Measurements from ENCODE around the gene EIF5A. TPM values are rescaled to one million over a fixed set of nuclear protein-coding genes. Genes with fewer than 3 reads are reported as not detected.

EIF5A gene
- total RNA-seq, 1 donor from 2014 or later: 433 TPM

DNA sequence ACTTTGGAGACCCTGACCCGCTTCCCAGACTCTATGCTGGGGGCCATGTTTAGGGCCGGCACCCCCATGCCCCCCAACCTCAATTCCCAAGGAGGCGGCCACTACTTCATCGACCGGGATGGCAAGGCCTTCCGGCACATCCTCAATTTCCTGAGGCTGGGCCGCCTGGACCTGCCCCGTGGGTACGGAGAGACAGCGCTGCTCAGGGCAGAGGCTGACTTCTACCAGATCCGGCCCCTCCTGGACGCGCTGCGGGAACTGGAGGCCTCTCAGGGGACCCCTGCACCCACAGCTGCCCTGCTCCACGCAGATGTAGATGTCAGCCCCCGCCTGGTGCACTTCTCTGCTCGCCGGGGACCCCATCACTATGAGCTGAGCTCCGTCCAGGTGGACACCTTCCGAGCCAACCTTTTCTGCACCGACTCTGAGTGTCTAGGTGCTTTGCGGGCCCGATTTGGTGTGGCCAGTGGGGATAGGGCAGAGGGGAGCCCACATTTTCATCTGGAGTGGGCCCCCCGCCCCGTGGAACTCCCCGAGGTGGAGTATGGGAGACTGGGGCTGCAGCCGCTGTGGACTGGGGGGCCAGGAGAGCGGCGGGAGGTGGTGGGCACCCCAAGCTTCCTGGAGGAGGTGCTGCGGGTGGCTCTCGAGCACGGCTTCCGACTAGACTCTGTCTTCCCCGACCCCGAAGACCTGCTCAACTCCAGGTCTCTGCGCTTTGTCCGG, 45.6 kb downstream of the EIF5A start:
- no peak for DNase-seq (ENCODE audit: extremely low read depth, low read depth, low spot score)

DNA sequence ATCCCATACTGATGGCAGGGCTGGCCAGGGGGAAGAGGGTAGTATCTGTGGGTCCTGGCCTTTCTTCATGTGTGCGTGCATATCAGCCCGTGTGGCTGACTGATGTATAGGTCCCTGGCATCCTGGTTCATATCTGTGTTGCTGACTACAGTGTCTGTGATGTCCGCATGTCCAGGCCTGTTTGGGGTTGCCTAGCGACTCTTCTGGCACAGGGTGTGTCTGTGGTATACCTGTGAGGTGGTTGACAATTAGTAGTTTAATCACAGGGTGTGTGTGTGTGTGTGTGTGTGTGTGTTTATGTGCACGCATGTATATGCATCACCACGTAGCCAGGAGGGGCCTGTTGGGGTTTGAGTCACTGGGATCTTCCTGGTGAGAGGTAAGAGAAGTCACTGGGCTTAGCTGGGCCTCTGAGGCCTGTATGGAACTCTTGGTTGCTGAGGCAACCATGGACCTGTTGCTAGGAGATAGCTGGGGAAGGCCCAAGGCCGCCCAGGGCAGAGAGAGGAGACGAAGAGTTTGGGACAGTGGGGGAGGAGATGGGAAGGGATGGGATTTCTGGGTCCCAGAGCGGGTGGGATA, 46.9 kb downstream of the EIF5A start:
- DNase-seq (ENCODE audit: extremely low read depth, low read depth, low spot score): no peak

DNA sequence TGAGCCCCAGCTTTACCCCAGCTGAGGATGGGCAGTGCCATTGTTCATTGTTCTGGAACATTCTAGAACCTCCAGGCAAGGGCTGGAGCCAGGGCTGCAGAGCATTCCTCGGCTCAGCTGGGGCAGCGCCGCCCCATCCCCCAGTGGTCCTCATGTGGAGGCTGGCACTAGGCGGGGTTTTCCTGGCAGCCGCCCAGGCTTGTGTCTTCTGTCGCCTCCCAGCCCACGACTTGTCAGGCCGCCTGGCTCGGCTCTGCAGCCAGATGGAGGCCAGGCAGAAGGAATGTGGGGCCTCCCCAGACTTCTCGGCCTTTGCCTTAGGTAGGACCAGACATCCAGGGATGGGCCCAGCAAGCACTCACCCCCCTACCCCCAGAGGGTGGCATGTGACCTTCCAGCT, 47.6 kb downstream of the EIF5A start, which contains the start of gene TMEM95:
TMEM95 (plus strand) TSS at position 104 of the 400 bp plus-strand sequence; CDS start at position 153, 49 bp downstream.
- DNase-seq (ENCODE audit: extremely low read depth, low read depth, low spot score): no peak

DNA sequence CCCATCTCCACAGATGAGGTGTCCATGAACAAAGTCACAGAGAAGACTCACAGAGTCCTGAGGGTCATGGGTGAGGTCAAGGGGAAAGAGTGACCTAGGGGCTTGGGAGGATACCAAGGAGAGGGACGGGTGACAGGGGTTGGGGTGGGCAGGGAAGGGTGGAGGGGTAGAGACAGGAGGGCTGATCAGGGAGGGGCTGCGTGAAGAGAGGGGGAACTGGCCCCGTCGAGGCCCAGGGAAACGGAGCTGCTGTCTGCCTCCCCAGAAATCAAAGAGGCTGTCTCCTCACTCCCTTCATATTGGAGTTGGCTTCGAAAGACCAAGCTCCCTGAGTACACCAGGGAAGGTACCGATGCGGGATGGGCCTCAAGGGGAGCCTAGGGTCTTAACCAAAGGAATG, 48.1 kb downstream of the EIF5A start:
- DNase-seq (ENCODE audit: extremely low read depth, low read depth, low spot score): no peak

DNA sequence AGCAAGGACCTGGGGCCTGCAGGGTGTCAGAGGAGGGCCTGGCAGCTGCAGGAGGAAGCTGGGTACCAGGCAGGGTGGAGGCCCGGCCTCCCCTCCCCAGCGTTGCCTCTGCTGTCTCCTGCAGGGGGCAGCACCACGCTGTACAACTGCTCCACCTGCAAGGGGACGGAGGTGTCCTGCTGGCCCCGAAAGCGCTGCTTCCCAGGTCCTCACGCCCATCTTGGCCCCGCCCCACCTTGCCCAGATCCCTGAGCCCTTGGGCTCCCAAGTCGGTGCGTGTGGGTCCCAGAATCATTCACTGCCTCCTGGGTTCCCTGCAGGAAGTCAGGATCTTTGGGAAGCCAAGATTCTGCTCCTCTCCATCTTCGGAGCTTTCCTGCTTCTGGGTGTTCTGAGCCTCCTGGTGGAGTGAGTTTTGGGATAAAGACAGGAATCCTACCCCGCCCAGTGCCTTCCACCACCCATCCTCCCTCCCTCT, 48.7 kb downstream of the EIF5A start:
- DNase-seq (ENCODE audit: extremely low read depth, low read depth, low spot score): no peak

DNA sequence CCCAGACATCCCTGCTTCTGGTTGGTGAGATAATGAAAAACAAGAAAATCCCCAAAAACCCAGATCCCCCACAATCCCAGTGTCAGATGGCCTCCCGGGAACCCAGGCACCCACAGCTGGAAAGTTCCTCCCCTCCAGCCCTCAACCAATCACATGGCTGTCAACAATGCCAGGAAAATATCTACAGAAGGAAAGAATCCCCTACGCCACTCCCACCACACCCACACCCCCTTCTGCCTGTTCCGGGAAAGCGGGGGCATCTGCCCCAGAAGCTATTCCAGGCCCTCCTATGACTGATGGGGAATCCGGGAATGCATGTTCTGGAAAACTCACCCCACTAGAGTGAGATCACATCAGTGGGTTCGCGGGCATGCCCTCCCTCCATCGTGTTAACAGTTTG, 49.3 kb downstream of the EIF5A start:
- no peak for DNase-seq (ENCODE audit: extremely low read depth, low read depth, low spot score)

DNA sequence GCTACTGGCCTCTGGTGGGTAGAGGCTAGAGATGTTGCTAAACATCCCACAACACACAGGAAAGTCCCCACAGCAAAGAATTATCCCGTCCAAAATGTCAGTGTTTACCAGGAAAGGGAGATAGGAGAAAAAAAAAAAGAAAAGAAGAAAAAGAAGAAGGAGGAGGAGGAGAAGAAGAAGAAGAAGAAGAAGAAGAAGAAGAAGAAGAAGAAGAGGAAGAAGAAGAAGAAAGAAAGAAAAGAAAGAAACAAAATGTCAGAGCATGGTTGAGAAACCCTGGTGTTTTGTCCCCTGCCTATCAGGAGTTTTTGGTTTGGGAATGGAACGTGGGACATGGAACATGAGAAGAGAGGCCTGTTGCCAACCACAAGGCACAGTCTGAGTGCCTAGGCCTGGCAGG, 50.0 kb downstream of the EIF5A start:
- DNase-seq (ENCODE audit: extremely low read depth, low read depth, low spot score): no peak

DNA sequence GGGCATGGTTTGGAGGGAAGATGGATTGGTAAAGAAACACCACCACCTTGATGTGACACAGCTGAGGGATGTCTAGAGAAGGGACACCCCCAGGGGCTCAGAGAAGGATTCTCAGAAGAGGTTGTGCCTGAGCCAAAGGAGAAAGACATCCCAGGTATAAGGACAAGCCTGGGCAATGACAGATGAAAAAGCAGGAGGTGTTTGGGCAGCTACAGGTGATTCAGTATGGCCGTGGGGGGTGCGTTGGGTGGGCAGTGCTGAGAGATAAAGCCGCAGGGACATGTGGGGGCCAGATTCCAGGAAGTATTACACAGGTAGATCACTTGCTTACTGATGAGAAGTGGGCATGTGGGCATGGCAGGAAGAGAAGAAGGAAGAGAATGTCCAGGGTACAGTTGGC, 54.5 kb downstream of the EIF5A start:
- no peak for DNase-seq (ENCODE audit: extremely low read depth, low read depth, low spot score)

Other genes with a start within 250 kb of the EIF5A start
- not detected in 2 replicates for gene CLEC10A, start 227.4 kb upstream of the EIF5A start, total RNA-seq
- not detected in 2 replicates for gene ASGR2, start 192.8 kb upstream of the EIF5A start, total RNA-seq
- gene ASGR1, start 128.3 kb upstream of the EIF5A start, total RNA-seq: 2.6 and 5.4 TPM in 2 replicates
- gene DLG4, start 87.8 kb upstream of the EIF5A start, total RNA-seq: 10.8 and 22.3 TPM in 2 replicates
- 252 and 369 TPM in 2 replicates for gene ACADVL, start 87.7 kb upstream of the EIF5A start, total RNA-seq
- gene DVL2, start 73.1 kb upstream of the EIF5A start, total RNA-seq: 36.9 and 41.6 TPM in 2 replicates
- gene PHF23, start 68.2 kb upstream of the EIF5A start, total RNA-seq: 42.9 and 53.0 TPM in 2 replicates
- gene GABARAP, start 65.2 kb upstream of the EIF5A start, total RNA-seq: 548 and 565 TPM in 2 replicates
- 55.4 and 73.5 TPM in 2 replicates for gene CTDNEP1, start 55.9 kb upstream of the EIF5A start, total RNA-seq
- 27.5 and 27.7 TPM in 2 replicates for gene ELP5, start 55.4 kb upstream of the EIF5A start, total RNA-seq
- 1.9 and 2.1 TPM in 2 replicates for gene CLDN7, start 45.1 kb upstream of the EIF5A start, total RNA-seq
- not detected in 2 replicates for gene SLC2A4, start 25.9 kb upstream of the EIF5A start, total RNA-seq
- not detected in 2 replicates for gene YBX2, start 13.0 kb upstream of the EIF5A start, total RNA-seq
- gene GPS2, start 7.7 kb downstream of the EIF5A start, total RNA-seq: 48.2 and 64.6 TPM in 2 replicates
- gene NEURL4, start 21.7 kb downstream of the EIF5A start, total RNA-seq: 15.5 and 16.4 TPM in 2 replicates
- gene ACAP1, start 28.9 kb downstream of the EIF5A start, total RNA-seq: 53.1 TPM in 1 of 2 replicates, not detected in the other
- gene KCTD11, start 44.5 kb downstream of the EIF5A start, total RNA-seq: 7.1 and 8.5 TPM in 2 replicates
- gene TMEM95, start 47.5 kb downstream of the EIF5A start, total RNA-seq: not detected in 2 replicates
- gene TNK1, start 73.5 kb downstream of the EIF5A start, total RNA-seq: 0.19 and 0.23 TPM in 2 replicates
- gene PLSCR3, start 86.9 kb downstream of the EIF5A start, total RNA-seq: 74.1 and 82.8 TPM in 2 replicates
- gene TMEM256, start 96.5 kb downstream of the EIF5A start, total RNA-seq: 56.7 and 73.7 TPM in 2 replicates
- gene NLGN2, start 100.2 kb downstream of the EIF5A start, total RNA-seq: 15.7 and 21.7 TPM in 2 replicates
- not detected in 2 replicates for gene SPEM1, start 112.7 kb downstream of the EIF5A start, total RNA-seq
- gene SPEM2, start 118.0 kb downstream of the EIF5A start, total RNA-seq: not detected in 2 replicates
- not detected in 2 replicates for gene SPEM3, start 121.2 kb downstream of the EIF5A start, total RNA-seq
- 11.6 and 15.4 TPM in 2 replicates for gene TMEM102, start 127.8 kb downstream of the EIF5A start, total RNA-seq
- gene FGF11, start 131.9 kb downstream of the EIF5A start, total RNA-seq: 0.44 and 0.88 TPM in 2 replicates
- gene CHRNB1, start 137.4 kb downstream of the EIF5A start, total RNA-seq: 5.7 and 9.6 TPM in 2 replicates
- 41.8 and 43.9 TPM in 2 replicates for gene ZBTB4, start 172.0 kb downstream of the EIF5A start, total RNA-seq
- not detected in 2 replicates for gene SLC35G6, start 173.8 kb downstream of the EIF5A start, total RNA-seq
- 81.5 and 124 TPM in 2 replicates for gene POLR2A, start 176.7 kb downstream of the EIF5A start, total RNA-seq
- gene TNFSF12, start 241.4 kb downstream of the EIF5A start, total RNA-seq: 30.3 and 38.2 TPM in 2 replicates